Body of pancreas (tissue), 4 donors: ENCODE measurements around the gene NCAPD3.

ENCODE experiments used
- POLR2A ChIP-seq, 3 donors: fragments of 450-650 bp; IDR thresholded peaks; one replicate each; pipeline ENCODE4 v1.6.1; 2016; ENCODE audit warnings: antibody characterized with exemption in 3 of 3, mild to moderate bottlenecking in 2 of 3
- TF ChIP-seq, protein P1 (sequence below), 7 experiments: fragments of 450-650 bp in 4 of 7; fragments of 200-600 bp in 3 of 7; sonication (generic) in 3 of 7; IDR thresholded peaks; one replicate each; pipeline ENCODE4 v1.5.1; 2016 to 2019; ENCODE audit warnings: antibody characterized with exemption in 7 of 7

DNA sequence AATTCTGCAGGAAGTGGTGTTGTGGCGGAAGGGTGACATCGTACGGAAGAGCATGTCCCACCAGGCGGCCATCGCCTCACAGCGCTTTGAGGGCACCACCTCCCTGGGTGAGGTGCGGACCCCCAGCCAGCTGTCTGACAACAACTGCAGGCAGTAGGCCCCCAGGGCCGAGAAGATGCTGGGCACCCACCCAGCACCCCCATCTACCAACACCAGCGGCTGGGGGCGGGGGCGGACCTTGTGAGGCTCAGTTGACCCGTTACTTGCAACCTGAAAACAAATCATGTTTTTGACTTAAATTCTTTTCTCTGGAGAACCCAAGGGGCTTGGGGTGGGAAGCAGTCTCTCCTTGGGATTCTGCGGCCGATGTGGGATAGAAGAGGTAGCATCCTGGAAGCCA is 21.7 kb upstream of the NCAPD3 start:
- TF ChIP-seq, protein P1, sequence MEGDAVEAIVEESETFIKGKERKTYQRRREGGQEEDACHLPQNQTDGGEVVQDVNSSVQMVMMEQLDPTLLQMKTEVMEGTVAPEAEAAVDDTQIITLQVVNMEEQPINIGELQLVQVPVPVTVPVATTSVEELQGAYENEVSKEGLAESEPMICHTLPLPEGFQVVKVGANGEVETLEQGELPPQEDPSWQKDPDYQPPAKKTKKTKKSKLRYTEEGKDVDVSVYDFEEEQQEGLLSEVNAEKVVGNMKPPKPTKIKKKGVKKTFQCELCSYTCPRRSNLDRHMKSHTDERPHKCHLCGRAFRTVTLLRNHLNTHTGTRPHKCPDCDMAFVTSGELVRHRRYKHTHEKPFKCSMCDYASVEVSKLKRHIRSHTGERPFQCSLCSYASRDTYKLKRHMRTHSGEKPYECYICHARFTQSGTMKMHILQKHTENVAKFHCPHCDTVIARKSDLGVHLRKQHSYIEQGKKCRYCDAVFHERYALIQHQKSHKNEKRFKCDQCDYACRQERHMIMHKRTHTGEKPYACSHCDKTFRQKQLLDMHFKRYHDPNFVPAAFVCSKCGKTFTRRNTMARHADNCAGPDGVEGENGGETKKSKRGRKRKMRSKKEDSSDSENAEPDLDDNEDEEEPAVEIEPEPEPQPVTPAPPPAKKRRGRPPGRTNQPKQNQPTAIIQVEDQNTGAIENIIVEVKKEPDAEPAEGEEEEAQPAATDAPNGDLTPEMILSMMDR (IDR thresholded peaks at IDR 0.05): no peak
- no peak for TF ChIP-seq POLR2A (IDR thresholded peaks at IDR 0.05)
